ENCODE results near the gene ASB6.

ASB6 gene

GRCh38 chr9:129641750-129642585, at the start of gene ASB6:
Gene ASB6, minus strand, starts transcription at chr9:129642151. Its CDS starts 152 bp downstream, at chr9:129641999.
- peak; percentile 94 for DNase-seq

GRCh38 chr9:129688285-129689043, 46.5 kb upstream of the ASB6 start:
- DNase-seq, result no peak

DNA sequence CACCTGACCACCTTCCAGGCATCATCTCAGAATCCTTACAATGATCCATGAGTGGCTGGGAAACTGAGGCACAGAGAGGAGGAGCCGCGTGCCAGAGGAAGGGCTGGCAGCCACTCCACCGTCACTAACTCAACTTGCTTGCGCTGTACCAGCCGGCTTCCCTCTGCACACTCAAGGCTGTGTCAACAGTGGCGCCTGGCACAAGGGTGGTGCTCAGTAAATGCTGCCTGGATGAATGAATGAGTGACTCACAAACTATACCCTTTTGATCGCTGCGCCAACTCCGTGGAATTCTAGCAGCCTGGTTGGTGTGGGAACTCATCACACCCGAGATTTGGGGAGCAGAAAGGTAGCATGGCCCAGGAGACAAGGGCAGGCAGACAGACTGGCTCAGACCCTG, 45.4 kb upstream of the ASB6 start:
- no peak for DNase-seq

DNA sequence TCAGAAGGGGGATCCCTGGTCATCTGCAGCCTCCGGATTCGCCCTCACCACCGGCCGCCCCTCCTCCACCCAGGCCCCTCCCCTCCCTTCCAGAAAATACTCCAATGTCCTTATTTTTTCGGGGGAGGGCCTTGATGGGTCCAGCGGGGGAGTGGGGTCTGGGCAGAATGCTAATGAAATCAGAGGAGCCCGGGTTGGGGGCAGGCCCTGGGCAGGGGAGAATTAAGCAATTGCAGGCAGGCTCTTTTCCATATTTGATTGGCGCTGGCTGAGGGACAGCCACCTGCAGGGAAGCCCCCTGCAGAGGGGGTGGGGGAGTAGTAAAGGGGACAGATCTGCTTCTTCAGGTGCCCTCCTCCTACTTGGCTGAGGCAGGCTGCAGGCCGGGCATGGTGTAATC, 44.8 kb upstream of the ASB6 start:
- DNase-seq, result no peak

GRCh38 chr9:129685933-129686259, 43.9 kb upstream of the ASB6 start:
- DNase-seq, result no peak

DNA sequence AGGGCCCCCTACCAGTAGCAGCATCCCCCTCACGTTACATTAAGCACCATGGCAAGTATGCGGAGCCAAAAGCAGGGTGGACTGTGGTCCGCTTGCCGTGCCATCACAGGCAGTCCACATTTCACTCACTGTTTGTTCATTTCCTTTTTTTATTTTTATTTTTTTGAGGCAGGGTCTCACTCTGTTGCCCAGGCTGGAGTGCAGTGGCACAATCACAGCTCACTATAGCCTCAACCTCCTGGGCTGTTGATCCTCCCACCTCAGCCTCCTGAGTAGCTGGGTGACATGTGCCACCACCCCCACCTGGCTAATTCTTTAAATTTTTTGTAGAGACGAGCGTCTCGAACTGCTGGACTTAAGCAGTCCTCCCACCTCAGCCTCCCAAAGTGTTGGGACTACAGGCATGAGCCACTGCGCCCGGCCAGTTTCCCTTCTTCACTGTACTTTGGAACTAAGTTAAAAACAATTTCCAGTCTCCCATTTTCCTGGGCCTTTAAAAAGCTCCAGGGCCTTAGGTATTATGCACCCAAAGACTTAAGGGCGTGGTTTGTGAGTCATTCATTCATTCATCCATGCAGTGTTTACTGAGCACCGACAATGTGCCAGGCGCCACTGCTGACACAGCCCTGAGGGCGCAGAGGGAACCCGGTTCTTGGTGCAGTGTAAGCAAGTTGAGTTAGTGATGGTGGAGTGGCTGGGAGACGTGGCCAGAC, 43.4 kb upstream of the ASB6 start:
- no peak for DNase-seq

GRCh38 chr9:129682381-129682780, 40.4 kb upstream of the ASB6 start:
- no peak for DNase-seq

DNA sequence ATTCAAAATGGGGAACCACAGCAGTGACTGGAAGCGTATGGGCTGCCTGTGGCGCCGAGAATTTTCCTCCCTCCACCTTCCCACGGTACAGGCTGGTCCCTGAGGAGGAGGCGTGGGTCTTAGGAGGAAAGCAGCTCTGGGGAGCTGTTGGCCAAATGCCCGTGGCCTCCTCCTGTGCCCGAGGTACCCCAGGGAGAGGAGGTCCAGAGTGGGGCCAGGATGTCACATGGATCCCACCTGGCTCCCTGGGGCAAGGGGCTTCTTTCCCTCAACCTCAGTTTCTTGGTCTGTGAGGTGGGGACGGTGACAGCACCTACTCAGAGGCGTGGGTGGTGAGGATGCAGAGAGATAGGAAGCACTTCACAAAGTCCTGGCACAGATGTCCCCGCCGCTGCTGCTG, 40.0 kb upstream of the ASB6 start:
- no peak for DNase-seq

GRCh38 chr9:129679537-129679936, 37.6 kb upstream of the ASB6 start:
- no peak for DNase-seq

DNA sequence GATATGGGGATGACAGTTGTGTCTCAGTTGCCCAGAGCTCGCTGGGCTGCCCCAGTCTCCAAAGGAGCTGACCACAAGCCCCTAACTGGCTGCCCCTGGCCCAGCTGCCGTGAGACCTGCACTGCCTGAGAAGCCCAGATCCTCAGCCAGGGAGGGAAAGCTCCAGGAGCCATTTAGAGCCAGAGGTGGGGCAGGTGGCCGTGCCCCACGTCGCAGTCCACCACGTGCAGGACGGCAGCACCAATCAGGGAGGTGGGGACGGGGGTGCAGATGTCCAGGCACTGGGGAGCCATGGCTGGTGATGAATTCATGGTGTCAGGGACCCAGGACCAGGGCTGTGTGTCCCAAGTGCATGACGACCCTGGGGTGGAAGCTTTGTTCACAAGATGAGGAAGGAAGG, 36.9 kb upstream of the ASB6 start:
- DNase-seq, result no peak

GRCh38 chr9:129677456-129677855, 35.5 kb upstream of the ASB6 start:
- DNase-seq, result no peak

DNA sequence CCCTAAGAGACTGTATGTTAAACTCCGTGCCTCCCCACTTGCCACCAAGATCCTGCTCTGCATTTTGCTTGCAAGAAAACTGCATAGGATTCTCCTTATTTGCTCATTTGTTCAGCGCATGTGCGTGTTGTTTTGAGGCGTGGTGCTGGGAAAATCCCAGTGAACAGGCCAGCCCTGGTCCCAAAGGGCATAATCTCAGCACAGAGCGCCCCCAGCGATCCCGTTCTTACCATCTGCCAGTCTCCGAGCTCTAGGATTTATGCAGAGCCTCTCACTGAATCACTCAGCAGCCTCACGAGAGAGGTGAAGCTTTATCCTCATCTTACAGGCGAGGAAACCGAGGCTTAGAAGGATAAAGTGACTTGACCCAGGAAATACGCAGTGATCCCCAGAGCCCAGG, 35.0 kb upstream of the ASB6 start:
- no peak for DNase-seq

DNA sequence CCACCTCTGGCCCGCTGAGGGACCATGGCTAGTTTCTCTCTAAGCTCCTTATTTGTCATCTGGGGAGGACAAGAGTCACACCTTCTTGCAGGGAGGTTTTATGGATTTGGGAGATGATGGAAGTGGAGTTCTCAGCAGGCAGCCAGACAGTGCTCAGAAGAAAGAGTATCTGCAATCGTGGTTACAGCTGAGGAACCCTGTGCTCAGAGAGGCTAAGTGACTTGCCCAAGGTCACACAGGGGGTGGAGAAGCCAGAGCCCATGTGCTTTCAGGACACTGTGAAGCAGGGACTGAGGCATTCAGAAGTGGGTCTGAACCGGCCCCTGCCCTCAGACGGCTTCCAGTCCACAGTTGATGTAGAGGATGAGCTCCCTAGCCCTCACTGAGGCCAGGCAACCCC, 34.3 kb upstream of the ASB6 start:
- no peak for DNase-seq

- DNase-seq, result no peak
Measured at GRCh38 chr9:129675620-129676019, 33.7 kb upstream of the ASB6 start.

DNA sequence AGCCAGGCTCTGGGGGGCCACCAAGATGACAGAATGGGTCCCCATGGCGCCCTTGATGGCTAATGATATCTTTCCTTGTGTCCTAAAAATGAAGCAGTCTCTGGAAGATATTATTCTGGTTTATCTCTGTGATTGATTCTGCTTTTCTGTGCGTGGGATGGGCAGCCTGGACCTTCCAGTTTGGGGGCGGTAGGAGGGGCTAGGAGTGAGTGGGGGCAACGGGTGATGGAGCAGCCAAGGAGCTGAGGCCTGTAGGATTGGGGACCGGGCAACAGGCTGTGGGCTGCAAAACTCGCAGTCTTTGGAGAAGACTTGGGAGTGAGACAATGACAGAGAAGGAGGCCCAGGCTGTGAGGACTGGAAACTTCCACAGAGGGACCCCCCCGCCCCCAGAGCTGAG, 32.3 kb upstream of the ASB6 start:
- DNase-seq, result no peak

DNA sequence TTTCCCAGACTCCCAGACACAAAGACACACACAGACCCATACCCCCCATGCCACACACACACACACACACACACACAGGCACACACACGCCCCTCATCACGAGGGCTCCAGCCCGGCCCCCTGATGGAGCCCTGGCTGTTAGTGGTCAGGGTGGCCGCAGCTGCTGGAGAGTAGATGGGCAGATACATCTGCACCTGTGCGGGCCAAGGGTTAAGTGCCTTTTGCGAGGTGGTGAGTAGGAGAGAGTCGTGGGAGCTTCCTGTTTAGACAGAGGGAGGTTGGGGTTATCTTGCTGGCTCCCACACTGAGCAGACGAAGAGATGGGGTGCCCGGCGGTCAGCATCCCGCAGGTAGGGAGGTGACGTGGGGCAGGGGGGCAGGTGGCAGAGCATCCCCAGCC, 31.7 kb upstream of the ASB6 start:
- no peak for DNase-seq

DNA sequence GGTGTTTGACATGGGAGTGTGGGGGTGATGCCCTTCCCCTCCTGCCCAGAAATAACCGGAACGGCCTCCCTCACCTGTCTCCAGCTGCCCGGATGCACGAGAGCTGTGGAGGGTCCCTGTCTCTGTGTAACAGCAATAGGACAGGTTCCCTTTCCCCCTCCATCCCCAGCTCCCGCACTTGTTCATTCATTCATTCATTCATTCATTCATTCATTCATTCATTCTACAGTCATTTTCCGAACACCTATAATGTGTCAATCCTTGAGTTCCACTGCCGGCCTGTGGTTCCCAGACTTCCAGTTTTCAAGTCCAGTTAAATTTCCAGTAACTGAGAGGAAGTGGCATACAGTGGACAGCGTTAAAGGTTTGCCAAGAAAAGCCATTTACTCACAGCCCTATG, 30.8 kb upstream of the ASB6 start:
- no peak for DNase-seq

GRCh38 chr9:129671519-129671918, 29.6 kb upstream of the ASB6 start:
- DNase-seq, result no peak

GRCh38 chr9:129671065-129671464, 29.1 kb upstream of the ASB6 start:
- DNase-seq, result no peak

DNA sequence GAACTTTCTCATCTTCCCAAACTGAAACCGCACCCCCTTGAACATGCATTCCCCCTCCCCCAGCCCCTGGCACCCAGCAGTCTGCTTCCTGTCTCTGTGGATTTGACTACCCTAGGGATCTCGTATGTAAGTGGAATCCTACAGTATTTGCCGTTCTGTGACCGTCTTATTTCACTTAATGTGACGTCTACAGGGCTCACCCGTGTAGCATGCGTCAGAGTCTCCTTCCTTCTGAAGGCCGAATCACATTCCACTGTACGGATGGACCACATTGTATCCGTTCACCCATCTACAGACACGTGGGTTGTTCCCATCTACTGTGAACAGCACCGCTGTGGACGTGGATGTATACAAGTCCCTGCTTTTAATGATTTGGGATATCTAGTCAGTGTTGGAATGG, 28.0 kb upstream of the ASB6 start:
- no peak for DNase-seq

DNA sequence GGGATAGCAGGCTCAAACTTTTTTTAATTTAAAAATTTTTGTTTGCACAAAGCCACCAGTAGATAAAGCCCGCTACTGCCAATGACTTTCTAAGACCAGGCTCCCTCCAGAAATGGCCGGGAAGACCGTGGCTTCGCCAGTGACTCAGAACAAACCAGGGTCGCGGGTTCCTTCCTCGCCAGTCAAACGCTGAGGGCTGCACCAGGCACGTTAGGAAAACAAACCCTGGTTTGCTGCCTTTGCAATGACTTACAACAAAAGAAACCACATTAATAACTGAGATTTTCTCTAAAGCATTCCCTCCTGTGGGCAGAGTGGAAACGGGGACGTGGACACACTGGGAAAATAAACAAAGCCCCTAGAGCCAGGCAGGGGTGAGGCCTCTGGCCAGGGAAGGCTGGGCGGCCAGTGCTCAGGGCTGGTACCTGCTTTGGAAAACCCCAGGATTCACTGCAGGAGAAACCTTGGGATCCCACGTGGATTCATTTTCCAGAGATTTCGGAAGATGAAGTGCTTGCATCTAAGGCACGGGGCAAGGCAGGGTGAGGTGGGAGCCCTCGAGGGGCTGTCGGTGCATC, 27.3 kb upstream of the ASB6 start:
- DNase-seq, result no peak

GRCh38 chr9:129667850-129668249, 25.9 kb upstream of the ASB6 start:
- no peak for DNase-seq

- no peak for DNase-seq
Measured at GRCh38 chr9:129667378-129667777, 25.4 kb upstream of the ASB6 start.

GRCh38 chr9:129666575-129666974, 24.6 kb upstream of the ASB6 start:
- DNase-seq, result no peak
